K562 (cell line): ENCODE results near the gene ZFPM1. TPM values are rescaled to one million over a fixed set of nuclear protein-coding genes. Genes with fewer than 3 reads are reported as not detected.

Experiments
- ATAC-seq: fragments of 200-7000 bp; cut with Tn5 transposase; 3 replicates; pipeline ENCODE4 v1.9.1; 2020; ENCODE audit warnings: moderate library complexity
- BruUV-seq: library from RNA; stranded (reverse); fragments of 400-500 nt; replicated peaks from 2 replicates; lab custom pipeline; 2021; lab: Mats Ljungman, UMichigan
- CTCF ChIA-PET: fragments of 300-600 bp; formaldehyde crosslinking; extraction: SDS; loops from one replicate; lab custom pipeline; 2021; ENCODE audit warnings: low intra/inter-chr PET ratio; lab: Yijun Ruan, JAX
- POLR2A ChIA-PET: fragments of 300-600, 350-650 bp; sonication (Branson Sonifier 250); formaldehyde crosslinking; extraction: SDS; loops from one replicate; lab custom pipeline; 2021; ENCODE audit warnings: antibody characterized with exemption, inconsistent platforms; lab: Yijun Ruan, JAX
- DNase-seq, 4 experiments: peaks; one replicate each; pipeline versions ENCODE4 v3.0.0 to v3.0.0-alpha.2; 2011 to 2018; ENCODE audit warnings: low spot score in 3 of 4, mixed read lengths in 3 of 4; ENCODE audit errors: extremely low read depth in 1 of 4
- FAIRE-seq: peaks from 2 replicates; lab custom pipeline; 2011; peaks lifted over from hg19 to GRCh38; lab: Jason Lieb, UNC
- H2AFZ ChIP-seq: 2 replicates; pipeline ENCODE4 v1.6.0; 2011; ENCODE audit warnings: low read depth, low read length, control low read depth, inconsistent platforms
- H3K27ac ChIP-seq: fragments of 200-600 bp; 3 replicates; pipeline ENCODE4 v1.8.0; 2011; ENCODE audit warnings: low read depth, mild to moderate bottlenecking, control low read depth, inconsistent platforms, low read length, moderate library complexity, mixed read lengths; ENCODE audit errors: extremely low read depth
- H3K27me3 ChIP-seq, 2 experiments: fragments of 300-600 bp in 1 of 2; 2 replicates in 1 of 2; 3 replicates in 1 of 2; pipeline versions ENCODE4 v1.6.0 to v1.8.0; 2011; ENCODE audit warnings: inconsistent platforms in 2 of 2, low read length in 2 of 2, mild to moderate bottlenecking in 1 of 2, mixed read lengths in 1 of 2, moderate library complexity in 1 of 2; ENCODE audit not compliant: control insufficient read depth in 2 of 2, insufficient read depth in 2 of 2
- H3K36me3 ChIP-seq: fragments of 300-600 bp; 3 replicates; pipeline ENCODE4 v1.8.0; 2011; ENCODE audit warnings: mild to moderate bottlenecking, low read length, inconsistent platforms; ENCODE audit not compliant: control insufficient read depth, insufficient read depth
- H3K4me1 ChIP-seq, 2 experiments: fragments of 200-600 bp in 1 of 2; replicated peaks in 1 of 2; 2 replicates in 1 of 2; 3 replicates in 1 of 2; pipeline versions ENCODE4 v1.5.1 to v1.8.0; 2011; ENCODE audit warnings: inconsistent platforms in 2 of 2, low read length in 2 of 2, mild to moderate bottlenecking in 1 of 2, mixed read lengths in 1 of 2, moderate library complexity in 1 of 2; ENCODE audit not compliant: control insufficient read depth in 2 of 2, insufficient read depth in 2 of 2
- H3K4me2 ChIP-seq: 2 replicates; pipeline ENCODE4 v1.6.1; 2011; ENCODE audit warnings: low read length, control low read depth, inconsistent platforms, mixed read lengths; ENCODE audit not compliant: insufficient read depth
- H3K4me3 ChIP-seq: fragments of 200-600 bp; sonication (generic), shearing (Covaris generic); 2 replicates; pipeline ENCODE4 v1.5.1; 2016; ENCODE audit warnings: control low read depth, inconsistent platforms
- H3K79me2 ChIP-seq: fragments of 200-600 bp; 3 replicates; pipeline ENCODE4 v1.8.0; 2011; ENCODE audit warnings: low read length, inconsistent platforms; ENCODE audit not compliant: control insufficient read depth, insufficient read depth
- H3K9ac ChIP-seq, 2 experiments: 2 replicates each; pipeline versions ENCODE4 v1.6.0 to v1.6.1; 2011; ENCODE audit warnings: low read depth in 2 of 2, low read length in 2 of 2, control low read depth in 1 of 2, inconsistent platforms in 1 of 2, mild to moderate bottlenecking in 1 of 2, mixed read lengths in 1 of 2; ENCODE audit not compliant: insufficient read depth in 1 of 2
- H3K9me1 ChIP-seq: one replicate; pipeline ENCODE4 v1.6.0; 2011; ENCODE audit warnings: inconsistent platforms, mild to moderate bottlenecking, low read length, moderate library complexity; ENCODE audit not compliant: control insufficient read depth, insufficient read depth
- H3K9me3 ChIP-seq: replicated peaks from 2 replicates; pipeline ENCODE4 v1.5.1; 2011; ENCODE audit warnings: low read depth, low read length, inconsistent platforms; ENCODE audit not compliant: control insufficient read depth, insufficient read depth
- H4K20me1 ChIP-seq: replicated peaks from 2 replicates; pipeline ENCODE4 v1.6.1; 2011; ENCODE audit warnings: low read length, inconsistent platforms, mixed read lengths; ENCODE audit not compliant: control insufficient read depth, insufficient read depth
- BDP1 ChIP-seq: IDR thresholded peaks from 3 replicates; pipeline ENCODE4 v1.6.1; 2011; ENCODE audit not compliant: insufficient read length, insufficient read depth
- CEBPG ChIP-seq, 3 experiments: fragments of 200-800 bp in 1 of 3; sonication (Bioruptor generic) in 1 of 3; sonication (generic) in 1 of 3; formaldehyde crosslinking in 1 of 3; IDR thresholded peaks in 2 of 3; conservative IDR thresholded peaks in 1 of 3; 2 replicates each; pipeline versions ENCODE4 v1.6.1 to v1.8.0; 2016 to 2022; ENCODE audit warnings: missing compliant biosample characterization in 2 of 3, missing genetic modification characterization in 2 of 3, mild to moderate bottlenecking in 1 of 3, missing genetic modification reagents in 1 of 3
- IRF2 ChIP-seq: sonication (generic); formaldehyde crosslinking; IDR thresholded peaks from 2 replicates; pipeline ENCODE4 v1.8.1; 2022; ENCODE audit warnings: mild to moderate bottlenecking, missing genetic modification reagents
- PHF21A ChIP-seq: fragments of 450-650 bp; IDR thresholded peaks from 2 replicates; pipeline ENCODE4 v1.6.1; 2017; ENCODE audit warnings: low read depth, borderline replicate concordance
- RBBP5 ChIP-seq: fragments of 200-600 bp; sonication (generic); IDR thresholded peaks from 2 replicates; pipeline ENCODE4 v1.6.1; 2012; ENCODE audit warnings: borderline replicate concordance, mild to moderate bottlenecking, low read length, control low read depth, inconsistent platforms; ENCODE audit not compliant: insufficient read depth, poor library complexity, severe bottlenecking
- SMAD1 ChIP-seq: fragments of 150-350 bp; IDR thresholded peaks from 2 replicates; pipeline ENCODE4 v1.6.1; 2014; ENCODE audit warnings: low read length, low read depth; ENCODE audit not compliant: partially characterized antibody
- SMAD2 ChIP-seq: fragments of 150-350 bp; IDR thresholded peaks from 2 replicates; pipeline ENCODE4 v1.6.1; 2014; ENCODE audit warnings: low read depth, mild to moderate bottlenecking, low read length
- SREBF1 ChIP-seq: fragments of 150-350 bp; IDR thresholded peaks from 2 replicates; pipeline ENCODE4 v1.6.1; 2014; ENCODE audit warnings: antibody characterized with exemption, low read depth, low read length, borderline replicate concordance
- ZBED1 ChIP-seq: IDR thresholded peaks from 2 replicates; pipeline ENCODE4 v1.6.1; 2014
- ZNF239 ChIP-seq: fragments of 250-450 bp; sonication (Bioruptor Pico); IDR thresholded peaks from 2 replicates; pipeline ENCODE4 v1.4.0; 2020; ENCODE audit warnings: mild to moderate bottlenecking
- ZSCAN29 ChIP-seq: fragments of 450-650 bp; IDR thresholded peaks from 2 replicates; pipeline ENCODE4 v1.6.1; 2017
- WGBS: fragments of 100-300 bp; shearing (Covaris generic); methylation state at CpG from one replicate; pipeline ENCODE4 v1.1.6; 2016; ENCODE audit warnings: low coverage, mixed read lengths; ENCODE audit not compliant: insufficient coverage; ENCODE audit errors: missing lambda C conversion rate; 5-methylcytosine and 5-hydroxymethylcytosine counted together
- in situ Hi-C: fragments of 300-500 bp; cut with MboI; formaldehyde crosslinking; loops from 4 replicates; pipeline ENCODE4 v1.15.0; 2018; ENCODE audit warnings: inconsistent platforms, mixed read lengths
- intact Hi-C: fragments of 100-400 bp; cut with micrococcal nuclease; formaldehyde crosslinking; loops from 2 replicates; pipeline ENCODE4 v1.14.2; 2022
- polyA plus RNA-seq, 8 experiments: library from polyadenylated mRNA; depleted of rRNA in 4 of 8; stranded (reverse) in 5 of 8; unstranded in 3 of 8; fragments of >200 nt; fragmentation: Nextera tagmentation in 2 of 8; fragmentation: Illumina TruSeq in 1 of 8; extraction: Ambion mirVana in 2 of 8; extraction: Trizol in 1 of 8; gene quantifications; 2 replicates each; pipeline versions ENCODE4 v1.2.1 to v1.2.3, GENCODE V29; 2011 to 2014; ENCODE audit warnings: inconsistent platforms in 1 of 8, missing spikeins in 1 of 8
- total RNA-seq, 7 experiments: library from RNA; depleted of rRNA in 6 of 7; stranded (reverse); fragments of >200 nt in 6 of 7; fragmentation: Illumina TruSeq in 2 of 7; extraction: Trizol in 2 of 7; gene quantifications; 2 replicates each; pipeline versions ENCODE4 v1.2.1 to v1.2.3, GENCODE V29; 2011 to 2021; ENCODE audit warnings: low replicate concordance in 1 of 7
- TF ChIP-seq, protein P1 (sequence below): fragments of 450-650 bp; formaldehyde crosslinking; IDR thresholded peaks from 2 replicates; pipeline ENCODE4 v1.4.0; 2022; ENCODE audit warnings: mild to moderate bottlenecking, moderate library complexity

Gene ZFPM1
- total and polyA plus RNA-seq, 9 of the 15 experiments (the other 6 are each of a cell fraction or from before 2014, with no cell fraction given): 0.03 to 35.9 (median 1.4) TPM

DNA sequence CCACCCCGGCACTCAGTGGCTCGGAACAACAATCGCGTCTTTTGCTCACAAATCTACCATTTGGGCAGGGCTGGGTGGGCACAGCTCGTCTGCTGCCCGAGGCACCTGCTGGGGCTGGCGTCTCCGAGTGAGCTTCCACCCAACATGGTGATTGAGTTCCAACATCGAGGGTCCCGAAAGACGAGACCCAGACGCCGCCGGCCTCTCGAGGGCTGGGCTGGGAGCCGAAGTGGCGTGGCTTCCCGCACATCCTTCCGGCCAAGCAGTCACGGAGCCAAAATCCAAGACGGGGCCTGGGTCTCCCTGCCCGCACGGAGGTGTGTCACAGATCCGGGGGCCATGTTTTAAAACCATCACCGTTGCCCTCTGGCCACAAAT lies 7.5 kb upstream of the ZFPM1 start:
- Histone ChIP-seq H3K27ac (no peak overlapping the region), H3K4me2 (no peak overlapping the region), H2AFZ (no peak overlapping the region), H3K4me3 (no peak overlapping the region), H3K27me3 (no peaks in the 10 kb centered on the region), H4K20me1 (no peaks in the 10 kb centered on the region; the same call in 1 of the 2 replicates), H3K9ac (no peak overlapping the region), H3K79me2 (no peaks in the 10 kb centered on the region), H3K9me1 (no peaks in the 10 kb centered on the region), H3K9me3 (no peaks in the 10 kb centered on the region), H3K36me3 (no peaks in the 10 kb centered on the region), H3K4me1 (peaks cover 16 to 89% of the 10 kb centered on the region in 2 experiments)
- FAIRE-seq (no peak), ATAC-seq (no peak), DNase-seq (no peak)
- intact Hi-C loops (loop anchor here (2.0 kb wide), 1 partner anchor 117 kb away; no protein-coding TSS in a partner anchor), in situ Hi-C loops (loop anchor here (10.0 kb wide), 1 partner anchor 79 kb away; no protein-coding TSS in a partner anchor)
- POLR2A ChIA-PET: no interaction called here
- TF ChIP-seq ZBED1 (no peak), IRF2 (CRISPR knock-in tag) (no peak), RBBP5 (no peak), CEBPG (CRISPR knock-in tag; IDR thresholded peaks at IDR 0.05) (no peak), CEBPG (tag; conservative IDR thresholded peaks at IDR 0.05 in 1 of 2, IDR thresholded peaks at IDR 0.05 in 1 of 2) (no peak), PHF21A (no peak), SMAD1 (no peak), SMAD2 (no peak), SREBF1 (no peak), BDP1 (no peak), ZNF239 (CRISPR knock-in tag) (no peak), ZSCAN29 (no peak)
- TF ChIP-seq, protein P1, sequence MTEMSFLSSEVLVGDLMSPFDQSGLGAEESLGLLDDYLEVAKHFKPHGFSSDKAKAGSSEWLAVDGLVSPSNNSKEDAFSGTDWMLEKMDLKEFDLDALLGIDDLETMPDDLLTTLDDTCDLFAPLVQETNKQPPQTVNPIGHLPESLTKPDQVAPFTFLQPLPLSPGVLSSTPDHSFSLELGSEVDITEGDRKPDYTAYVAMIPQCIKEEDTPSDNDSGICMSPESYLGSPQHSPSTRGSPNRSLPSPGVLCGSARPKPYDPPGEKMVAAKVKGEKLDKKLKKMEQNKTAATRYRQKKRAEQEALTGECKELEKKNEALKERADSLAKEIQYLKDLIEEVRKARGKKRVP (CRISPR knock-in tag): no peak
- CTCF ChIA-PET: interaction anchor here (4.9 kb wide), 1 partner anchor 81 kb away, joined by 108 read pairs; no protein-coding TSS in a partner anchor
- no TSS peak for BruUV-seq
- 75% methylated on average over 25 of the region's 25 CpGs for WGBS
